HG02759 (cell line): ENCODE results near the gene ITPKA.
"Not testable (repeated sequence)": the region's sequence is repeated elsewhere in the genome, so short reads cannot be mapped to it uniquely, and the experiment has no call there.

Experiments used
- ATAC-seq: cut with Tn5 transposase; IDR thresholded peaks from one replicate; pipeline ENCODE4 v1.9.1; 2021; ENCODE audit warnings: mild to moderate bottlenecking, moderate library complexity; ENCODE audit not compliant: unreplicated experiment

ITPKA gene

GRCh38 chr15:41493205-41493901 is at the start of gene ITPKA:
Gene ITPKA (plus strand): TSS chr15:41493874. CDS start chr15:41493928, 54 bp downstream.
- ATAC-seq: peak; percentile 81

- ATAC-seq: no peak
Observed at GRCh38 chr15:41445399-41445798, 48.3 kb upstream of the ITPKA start.

GRCh38 chr15:41462084-41462795 is 31.4 kb upstream of the ITPKA start:
- ATAC-seq: no peak

GRCh38 chr15:41464889-41465580 is 28.6 kb upstream of the ITPKA start:
- ATAC-seq: no peak

GRCh38 chr15:41465822-41466421 is 27.8 kb upstream of the ITPKA start:
- no peak for ATAC-seq

- no peak for ATAC-seq
Observed at GRCh38 chr15:41466711-41467110, 27.0 kb upstream of the ITPKA start.

- ATAC-seq: not testable (repeated sequence)
Observed at GRCh38 chr15:41469644-41470043, 24.0 kb upstream of the ITPKA start.

GRCh38 chr15:41473418-41473817 is 20.3 kb upstream of the ITPKA start:
- no peak for ATAC-seq

- ATAC-seq: no peak
Observed at GRCh38 chr15:41474436-41474835, 19.2 kb upstream of the ITPKA start.

- ATAC-seq: no peak
Observed at GRCh38 chr15:41474941-41475340, 18.7 kb upstream of the ITPKA start.

- ATAC-seq: no peak
Observed at GRCh38 chr15:41476416-41477048, 17.1 kb upstream of the ITPKA start.

GRCh38 chr15:41480396-41481140 is 13.1 kb upstream of the ITPKA start:
- no peak for ATAC-seq

- ATAC-seq: no peak
Observed at GRCh38 chr15:41482110-41482877, 11.4 kb upstream of the ITPKA start.

GRCh38 chr15:41483115-41483514 is 10.6 kb upstream of the ITPKA start:
- peak; percentile 72 for ATAC-seq

- peak; percentile 11 for ATAC-seq
Observed at GRCh38 chr15:41483519-41483918, 10.2 kb upstream of the ITPKA start.

GRCh38 chr15:41484937-41485625 is 8.6 kb upstream of the ITPKA start:
- no peak for ATAC-seq

GRCh38 chr15:41486286-41486685 is 7.4 kb upstream of the ITPKA start:
- ATAC-seq: no peak

GRCh38 chr15:41487381-41487780 is 6.3 kb upstream of the ITPKA start:
- ATAC-seq: no peak

- no peak for ATAC-seq
Observed at GRCh38 chr15:41487802-41488201, 5.9 kb upstream of the ITPKA start.
